GM10266 (cell line): ENCODE data around the gene CSAD.

Experiments
- DNase-seq: peaks from one replicate; pipeline ENCODE4 v3.0.0; 2012; ENCODE audit errors: extremely low spot score
- TF ChIP-seq, protein P1 (sequence below): IDR thresholded peaks from 2 replicates; pipeline ENCODE4 v1.5.1; 2012; ENCODE audit warnings: mild to moderate bottlenecking, low read depth; ENCODE audit not compliant: control insufficient read depth, insufficient read depth; ENCODE audit errors: missing control alignments

The CSAD gene

DNA sequence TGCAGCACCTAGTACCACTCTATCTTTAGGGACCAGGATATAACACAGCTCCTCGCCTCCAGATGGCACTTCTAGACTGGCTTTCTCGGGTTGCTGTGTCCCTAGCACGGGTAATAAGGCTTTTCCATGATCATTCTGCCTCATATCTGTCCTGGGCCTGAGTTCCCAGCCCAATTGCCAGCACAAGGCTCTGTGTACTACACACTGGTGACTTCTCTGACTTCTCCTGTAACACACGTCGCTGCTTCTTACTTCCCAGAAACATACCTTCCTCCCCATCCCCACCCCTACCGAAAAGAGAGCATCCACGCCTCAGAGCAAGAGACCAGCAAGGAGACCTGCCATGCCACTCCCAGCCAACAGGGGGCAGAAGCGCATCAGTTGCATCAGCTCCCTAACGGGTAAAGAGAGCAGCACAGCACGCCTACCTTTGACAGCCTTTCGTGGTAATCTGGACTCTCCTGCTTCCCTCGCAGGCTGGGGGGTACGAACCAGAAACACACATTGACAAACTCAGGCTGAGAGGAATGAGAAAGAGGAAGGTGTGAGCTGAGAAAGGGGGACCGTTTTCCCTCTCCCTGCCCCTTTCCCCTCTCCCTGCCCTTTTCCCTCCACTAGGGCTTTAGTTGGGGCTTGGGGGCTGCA lies 21.4 kb downstream of the CSAD start:
- DNase-seq: peak; percentile 87

DNA sequence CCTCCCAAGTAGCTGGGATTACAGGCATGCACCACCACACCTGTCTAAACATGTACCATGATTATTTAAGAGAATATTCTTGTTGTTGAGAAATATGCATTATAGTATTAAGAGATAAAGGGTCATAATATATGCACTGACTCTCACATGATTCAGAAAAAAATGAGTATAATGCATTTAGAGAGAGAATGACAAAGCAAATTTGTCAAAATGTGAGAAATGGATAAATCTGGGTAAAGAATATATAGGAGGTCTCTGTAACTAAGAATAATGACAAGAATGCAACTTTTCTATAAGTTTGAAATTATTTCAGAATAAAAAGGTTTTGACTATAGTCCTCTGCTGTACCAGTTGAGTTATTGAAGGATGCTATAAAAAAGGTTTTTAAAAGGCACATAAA lies 28.3 kb downstream of the CSAD start:
- no peak for DNase-seq
- TF ChIP-seq, protein P1, sequence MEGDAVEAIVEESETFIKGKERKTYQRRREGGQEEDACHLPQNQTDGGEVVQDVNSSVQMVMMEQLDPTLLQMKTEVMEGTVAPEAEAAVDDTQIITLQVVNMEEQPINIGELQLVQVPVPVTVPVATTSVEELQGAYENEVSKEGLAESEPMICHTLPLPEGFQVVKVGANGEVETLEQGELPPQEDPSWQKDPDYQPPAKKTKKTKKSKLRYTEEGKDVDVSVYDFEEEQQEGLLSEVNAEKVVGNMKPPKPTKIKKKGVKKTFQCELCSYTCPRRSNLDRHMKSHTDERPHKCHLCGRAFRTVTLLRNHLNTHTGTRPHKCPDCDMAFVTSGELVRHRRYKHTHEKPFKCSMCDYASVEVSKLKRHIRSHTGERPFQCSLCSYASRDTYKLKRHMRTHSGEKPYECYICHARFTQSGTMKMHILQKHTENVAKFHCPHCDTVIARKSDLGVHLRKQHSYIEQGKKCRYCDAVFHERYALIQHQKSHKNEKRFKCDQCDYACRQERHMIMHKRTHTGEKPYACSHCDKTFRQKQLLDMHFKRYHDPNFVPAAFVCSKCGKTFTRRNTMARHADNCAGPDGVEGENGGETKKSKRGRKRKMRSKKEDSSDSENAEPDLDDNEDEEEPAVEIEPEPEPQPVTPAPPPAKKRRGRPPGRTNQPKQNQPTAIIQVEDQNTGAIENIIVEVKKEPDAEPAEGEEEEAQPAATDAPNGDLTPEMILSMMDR: no peak

More for the DNA sequence above, 21.4 kb downstream of the CSAD start:
- TF ChIP-seq, protein P1: peak; percentile 99

DNA sequence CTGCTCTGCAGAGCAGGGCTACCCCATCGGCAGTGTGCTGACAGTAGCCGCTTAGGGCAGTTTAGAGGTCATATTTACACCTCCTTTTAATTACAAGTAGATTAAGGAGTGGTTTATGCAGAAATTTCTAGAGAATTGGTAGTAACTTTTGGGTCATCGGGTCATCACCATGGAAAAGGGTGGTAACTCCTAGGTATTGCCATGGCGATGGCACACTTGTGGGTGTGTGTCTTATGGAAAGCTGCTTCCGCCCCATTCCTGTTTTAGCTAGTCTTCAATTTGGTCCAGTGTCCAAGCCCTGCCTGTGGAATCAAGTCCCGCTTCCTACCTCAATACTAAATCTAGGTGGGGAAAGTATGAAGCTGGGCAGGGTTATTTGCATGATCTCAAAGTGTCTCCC lies 29.7 kb downstream of the CSAD start:
- TF ChIP-seq, protein P1: no peak
- DNase-seq: no peak

DNA sequence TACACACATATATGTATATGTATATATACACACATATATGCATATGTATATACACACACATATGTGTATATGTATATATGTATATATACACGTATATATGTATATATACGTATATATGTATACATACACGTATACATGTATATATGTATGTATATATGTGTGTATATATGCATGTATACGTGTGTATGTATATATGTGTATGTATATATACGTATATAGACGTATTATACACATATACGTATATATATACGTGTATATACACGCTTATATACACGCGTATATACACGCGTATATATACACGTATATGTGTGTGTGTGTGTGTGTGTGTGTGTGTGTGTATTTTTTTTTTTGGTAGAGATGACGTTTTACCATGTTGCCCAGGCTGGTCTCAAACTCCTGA lies 33.1 kb downstream of the CSAD start:
- no peak for DNase-seq
- TF ChIP-seq, protein P1: no peak

DNA sequence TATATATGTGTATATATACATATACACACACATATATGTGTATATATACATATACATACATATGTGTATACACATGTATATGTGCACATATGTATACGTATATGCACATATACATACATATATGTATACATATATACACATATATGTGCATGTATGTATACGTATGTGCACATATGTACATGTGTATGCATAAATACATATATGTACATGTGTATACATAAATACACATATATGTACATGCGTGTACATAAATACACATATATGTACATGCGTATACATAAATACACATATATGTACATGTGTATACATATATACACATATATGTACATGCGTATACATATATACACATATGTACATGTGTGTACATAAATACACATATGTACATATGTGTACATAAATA lies 33.5 kb downstream of the CSAD start:
- DNase-seq: no peak
- TF ChIP-seq, protein P1: no peak

DNA sequence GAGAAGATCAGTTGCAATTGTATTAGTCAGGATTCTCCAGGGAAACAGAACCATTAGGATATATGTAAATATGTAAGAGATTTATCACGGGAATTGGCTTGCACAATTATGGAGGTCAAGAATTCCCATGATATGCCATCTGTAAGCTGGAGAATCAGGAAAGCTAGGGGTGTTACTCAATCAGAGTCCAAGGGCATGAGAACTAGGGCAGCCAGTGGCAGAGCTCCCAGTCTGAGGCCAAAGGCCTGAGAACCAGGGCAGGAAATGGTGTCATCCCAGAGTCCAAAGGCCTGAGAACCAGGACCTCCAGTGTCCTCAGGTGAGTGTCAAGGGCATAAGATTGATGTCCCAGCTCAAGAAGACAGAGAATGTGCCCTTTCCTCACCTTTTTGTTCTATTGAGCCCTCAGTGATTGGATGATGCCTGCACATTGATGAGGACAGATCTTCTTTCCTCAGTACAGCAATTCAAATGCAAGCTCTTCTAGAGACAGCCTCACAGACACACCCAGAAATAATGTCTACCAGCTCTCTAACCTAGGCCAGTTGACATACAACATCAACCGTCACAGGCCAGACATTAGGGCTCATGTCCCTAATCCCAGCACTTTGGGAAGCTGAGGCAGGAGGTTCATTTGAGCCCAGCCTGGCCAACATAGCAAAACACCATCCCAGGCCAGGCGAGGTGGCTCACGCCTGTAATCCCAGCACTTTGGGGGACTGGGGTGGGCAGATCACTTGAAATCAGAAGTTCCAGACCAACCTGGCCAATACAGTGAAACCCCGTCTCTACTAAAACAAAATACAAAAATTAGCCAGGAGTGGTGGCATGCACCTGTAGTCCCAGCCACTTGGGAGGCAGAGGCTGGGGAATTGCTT lies 35.1 kb downstream of the CSAD start:
- DNase-seq: no peak
- TF ChIP-seq, protein P1: no peak

DNA sequence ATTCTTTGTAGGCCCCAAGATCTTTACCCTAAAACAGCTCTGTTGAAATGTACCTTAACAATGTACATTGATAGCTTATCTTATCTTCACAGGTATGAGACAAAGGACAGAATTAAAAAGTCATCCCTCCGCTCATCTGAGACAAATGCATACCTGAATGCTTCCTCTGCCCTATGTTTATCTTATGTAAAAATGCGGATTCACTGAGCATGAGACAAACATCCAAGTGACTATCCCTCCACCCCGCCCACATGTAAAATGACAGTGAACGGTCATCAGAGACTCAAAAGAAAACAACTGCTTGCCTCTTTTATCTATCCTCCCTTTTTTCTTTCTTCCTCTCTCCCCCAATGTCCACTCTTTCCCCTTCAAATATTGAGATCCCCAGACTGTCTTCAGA lies 37.4 kb downstream of the CSAD start:
- DNase-seq: no peak
- TF ChIP-seq, protein P1: no peak
